Stomach smooth muscle (tissue), 2 donors: ENCODE data around the gene CDH11.

Source experiments
- H3K27ac ChIP-seq: one replicate; pipeline ENCODE4 v1.7.0; 2013; ENCODE audit warnings: mild to moderate bottlenecking, low read length, inconsistent platforms
- H3K27me3 ChIP-seq, 2 donors: one replicate each; pipeline ENCODE4 v1.7.0; 2013; ENCODE audit warnings: low read length in 2 of 2; ENCODE audit not compliant: insufficient read depth in 2 of 2, control insufficient read depth in 1 of 2
- H3K36me3 ChIP-seq, 2 donors: one replicate each; pipeline ENCODE4 v1.7.0; 2013; ENCODE audit warnings: low read length in 2 of 2; ENCODE audit not compliant: control insufficient read depth in 2 of 2, insufficient read depth in 2 of 2
- H3K4me1 ChIP-seq: one replicate; pipeline ENCODE4 v1.7.0; 2013; ENCODE audit warnings: low read length; ENCODE audit not compliant: control insufficient read depth, insufficient read depth
- H3K4me3 ChIP-seq, 2 donors: one replicate each; pipeline ENCODE4 v1.7.0; 2013; ENCODE audit warnings: low read length in 2 of 2
- H3K9ac ChIP-seq, 2 donors: one replicate each; pipeline ENCODE4 v1.7.0; 2013; ENCODE audit warnings: low read length in 2 of 2, mild to moderate bottlenecking in 1 of 2
- H3K9me3 ChIP-seq, 2 donors: one replicate each; pipeline ENCODE4 v1.7.0; 2013; ENCODE audit warnings: low read length in 2 of 2; ENCODE audit not compliant: control insufficient read depth in 2 of 2
- donor health status: healthy.
- donor health status: Pancreatic carcinoma.

Gene CDH11

GRCh38 chr16:64924086-64924485 lies 197.8 kb downstream of the CDH11 start:
- Histone ChIP-seq H3K27me3 (no peaks in the 10 kb centered on the region), H3K9ac (no peak overlapping the region), H3K27ac (no peak overlapping the region), H3K4me3 (no peak overlapping the region), H3K36me3 (no peaks in the 10 kb centered on the region), H3K9me3 (no peaks in the 10 kb centered on the region), H3K4me1 (no peaks in the 10 kb centered on the region)

- peaks cover 0 to 2% of the 10 kb centered on the region in 2 donors for H3K9me3 ChIP-seq
- no peaks in the 10 kb centered on the region for H3K4me1 ChIP-seq
- no peak overlapping the region for H3K27ac ChIP-seq
- no peaks in the 10 kb centered on the region for H3K27me3 ChIP-seq
- no peak overlapping the region for H3K9ac ChIP-seq
- H3K4me3 ChIP-seq = peak overlapping the region in 1 of 2 donors; percentile 7
- H3K36me3 ChIP-seq = no peaks in the 10 kb centered on the region
Measured at GRCh38 chr16:64919929-64920607, 201.8 kb downstream of the CDH11 start.

DNA sequence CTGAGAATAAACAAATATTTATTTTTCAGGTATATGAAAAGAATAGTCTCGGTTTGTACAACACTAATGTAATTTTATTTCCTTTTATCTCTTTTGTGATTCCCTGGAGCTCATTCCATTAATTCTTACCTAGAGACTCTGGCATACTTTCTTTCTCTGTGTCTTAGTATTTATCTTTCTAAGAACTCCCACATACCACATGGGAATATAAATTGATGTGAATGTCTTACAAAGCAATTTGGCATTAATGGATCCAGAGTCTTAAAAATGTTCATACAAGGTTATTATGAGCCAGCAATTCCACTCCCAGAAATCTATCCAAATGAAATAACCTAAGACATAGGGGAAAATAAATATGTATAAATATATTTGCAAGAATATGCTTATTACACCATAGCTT lies 202.7 kb downstream of the CDH11 start:
- no peaks in the 10 kb centered on the region for H3K4me1 ChIP-seq
- no peak overlapping the region for H3K4me3 ChIP-seq
- no peaks in the 10 kb centered on the region for H3K27me3 ChIP-seq
- no peak overlapping the region for H3K9ac ChIP-seq
- H3K9me3 ChIP-seq = peaks cover 0 to 2% of the 10 kb centered on the region in 2 donors
- no peak overlapping the region for H3K27ac ChIP-seq
- H3K36me3 ChIP-seq = no peaks in the 10 kb centered on the region

DNA sequence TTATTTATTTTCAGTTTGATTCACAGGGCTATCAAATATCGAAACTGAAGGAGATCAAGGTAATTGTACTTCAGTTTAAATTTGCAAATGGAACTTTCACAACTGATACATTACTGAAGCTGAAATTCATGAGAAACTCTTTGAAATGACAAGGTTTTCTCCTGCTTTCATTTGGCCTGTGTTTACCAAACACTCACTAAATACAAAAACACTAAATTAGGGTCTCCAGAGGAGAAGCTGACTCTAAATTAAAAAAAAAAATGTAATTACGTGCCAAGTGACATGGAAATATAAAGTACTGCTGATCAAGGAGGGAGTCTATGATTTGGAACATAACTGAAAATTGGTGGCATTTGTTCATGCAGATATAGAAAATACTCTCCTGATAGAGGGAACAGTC lies 205.8 kb downstream of the CDH11 start:
- Histone ChIP-seq H3K36me3 (no peaks in the 10 kb centered on the region), H3K27ac (no peak overlapping the region), H3K27me3 (no peaks in the 10 kb centered on the region), H3K9me3 (peaks cover 0 to 2% of the 10 kb centered on the region in 2 donors), H3K4me3 (no peak overlapping the region), H3K9ac (no peak overlapping the region), H3K4me1 (no peaks in the 10 kb centered on the region)

- Histone ChIP-seq H3K27ac (no peak overlapping the region), H3K36me3 (no peaks in the 10 kb centered on the region), H3K27me3 (no peaks in the 10 kb centered on the region), H3K9ac (no peak overlapping the region), H3K4me1 (peaks cover 3% of the 10 kb centered on the region), H3K9me3 (no peaks in the 10 kb centered on the region), H3K4me3 (peak overlapping the region in 1 of 2 donors; percentile 22)
Measured at GRCh38 chr16:64910356-64910755, 211.5 kb downstream of the CDH11 start.

DNA sequence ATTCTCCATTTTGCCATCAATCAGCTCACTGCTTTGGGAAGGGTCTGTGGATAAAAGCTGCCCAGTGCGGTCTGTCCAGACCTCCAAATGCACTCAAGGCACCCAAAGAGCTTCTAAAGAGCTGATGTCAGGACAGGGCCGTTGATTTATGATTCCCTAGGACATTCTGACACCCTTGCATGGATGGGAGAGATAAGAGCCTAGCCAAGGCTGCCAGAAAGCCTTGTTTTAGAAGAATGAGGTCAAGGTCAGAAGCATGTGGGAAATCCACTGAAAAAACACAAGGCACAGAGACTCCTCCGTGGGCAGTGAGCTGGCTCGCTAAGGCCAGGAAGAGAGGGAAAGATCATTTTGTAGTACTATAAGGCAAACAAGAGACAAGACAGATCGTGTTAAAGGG lies 214.0 kb downstream of the CDH11 start:
- Histone ChIP-seq H3K9me3 (no peaks in the 10 kb centered on the region), H3K9ac (no peak overlapping the region), H3K27ac (no peak overlapping the region), H3K4me3 (no peak overlapping the region), H3K27me3 (no peaks in the 10 kb centered on the region), H3K36me3 (no peaks in the 10 kb centered on the region), H3K4me1 (peaks cover 3% of the 10 kb centered on the region)

DNA sequence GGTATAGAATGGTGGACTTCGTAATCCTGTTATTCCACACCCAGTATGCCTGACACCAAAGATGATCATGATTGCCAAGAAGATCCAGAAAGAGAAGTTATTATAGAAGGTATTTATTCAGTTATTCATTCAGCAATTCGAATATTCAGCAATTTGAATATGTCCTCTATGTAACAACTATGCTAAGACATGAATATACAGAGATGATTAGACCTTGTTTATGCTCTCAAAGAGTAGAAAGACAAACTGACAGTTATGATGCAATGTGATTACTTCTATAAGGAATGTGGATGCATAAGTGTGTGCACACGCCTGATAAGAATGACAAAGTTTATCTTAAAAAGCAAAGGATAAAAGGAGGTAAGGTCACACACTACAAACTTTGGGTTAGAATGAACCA lies 218.1 kb downstream of the CDH11 start:
- Histone ChIP-seq H3K27me3 (no peaks in the 10 kb centered on the region), H3K27ac (no peak overlapping the region), H3K9me3 (no peaks in the 10 kb centered on the region), H3K9ac (no peak overlapping the region), H3K36me3 (no peaks in the 10 kb centered on the region), H3K4me3 (no peak overlapping the region), H3K4me1 (no peaks in the 10 kb centered on the region)

- no peaks in the 10 kb centered on the region for H3K9me3 ChIP-seq
- H3K9ac ChIP-seq = no peak overlapping the region
- no peak overlapping the region for H3K4me3 ChIP-seq
- no peaks in the 10 kb centered on the region for H3K36me3 ChIP-seq
- H3K27me3 ChIP-seq = no peaks in the 10 kb centered on the region
- H3K4me1 ChIP-seq = no peaks in the 10 kb centered on the region
- no peak overlapping the region for H3K27ac ChIP-seq
Measured at GRCh38 chr16:64900517-64900916, 221.3 kb downstream of the CDH11 start.

DNA sequence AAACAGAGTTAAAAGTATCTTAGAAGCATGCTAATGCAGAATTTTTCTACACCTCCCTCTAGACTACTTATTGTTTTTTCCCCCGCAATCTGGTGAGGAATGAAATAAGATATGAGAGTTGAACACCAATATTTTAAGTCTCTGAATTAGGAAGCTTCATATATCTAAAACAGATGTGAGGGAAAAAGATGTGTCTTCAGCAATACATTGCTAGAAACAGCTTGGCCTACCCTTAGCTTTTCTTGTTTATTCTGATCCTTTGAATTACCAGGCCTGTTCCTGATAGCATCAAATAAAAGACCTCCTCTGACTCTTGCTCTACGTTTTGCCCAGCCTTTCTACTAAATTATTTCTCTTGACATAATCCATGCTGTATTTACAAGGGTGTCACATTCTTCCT lies 221.8 kb downstream of the CDH11 start:
- Histone ChIP-seq H3K9me3 (no peaks in the 10 kb centered on the region), H3K9ac (no peak overlapping the region), H3K4me3 (no peak overlapping the region), H3K27me3 (no peaks in the 10 kb centered on the region), H3K36me3 (no peaks in the 10 kb centered on the region), H3K4me1 (no peaks in the 10 kb centered on the region), H3K27ac (no peak overlapping the region)

GRCh38 chr16:64898159-64898558 lies 223.7 kb downstream of the CDH11 start:
- no peak overlapping the region for H3K27ac ChIP-seq
- H3K9ac ChIP-seq = no peak overlapping the region
- no peak overlapping the region for H3K4me3 ChIP-seq
- H3K4me1 ChIP-seq = no peaks in the 10 kb centered on the region
- H3K9me3 ChIP-seq = no peaks in the 10 kb centered on the region
- H3K36me3 ChIP-seq = no peaks in the 10 kb centered on the region
- H3K27me3 ChIP-seq = no peaks in the 10 kb centered on the region
